Measurements from ENCODE around the gene ARHGEF7.

GRCh38 chr13:111287201-111287600, 172.1 kb downstream of the ARHGEF7 start:
- TF ChIP-seq, protein P1, sequence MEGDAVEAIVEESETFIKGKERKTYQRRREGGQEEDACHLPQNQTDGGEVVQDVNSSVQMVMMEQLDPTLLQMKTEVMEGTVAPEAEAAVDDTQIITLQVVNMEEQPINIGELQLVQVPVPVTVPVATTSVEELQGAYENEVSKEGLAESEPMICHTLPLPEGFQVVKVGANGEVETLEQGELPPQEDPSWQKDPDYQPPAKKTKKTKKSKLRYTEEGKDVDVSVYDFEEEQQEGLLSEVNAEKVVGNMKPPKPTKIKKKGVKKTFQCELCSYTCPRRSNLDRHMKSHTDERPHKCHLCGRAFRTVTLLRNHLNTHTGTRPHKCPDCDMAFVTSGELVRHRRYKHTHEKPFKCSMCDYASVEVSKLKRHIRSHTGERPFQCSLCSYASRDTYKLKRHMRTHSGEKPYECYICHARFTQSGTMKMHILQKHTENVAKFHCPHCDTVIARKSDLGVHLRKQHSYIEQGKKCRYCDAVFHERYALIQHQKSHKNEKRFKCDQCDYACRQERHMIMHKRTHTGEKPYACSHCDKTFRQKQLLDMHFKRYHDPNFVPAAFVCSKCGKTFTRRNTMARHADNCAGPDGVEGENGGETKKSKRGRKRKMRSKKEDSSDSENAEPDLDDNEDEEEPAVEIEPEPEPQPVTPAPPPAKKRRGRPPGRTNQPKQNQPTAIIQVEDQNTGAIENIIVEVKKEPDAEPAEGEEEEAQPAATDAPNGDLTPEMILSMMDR (IDR thresholded peaks at IDR 0.05): no peak
- no peak for TF ChIP-seq EZH2 (IDR thresholded peaks at IDR 0.05)

Measured in neural progenitor cell (in vitro differentiated cells).